ENCODE results near the gene CYP1B1. TPM values are rescaled to one million over a fixed set of nuclear protein-coding genes. Genes with fewer than 3 reads are reported as not detected.

CYP1B1 gene
- total and polyA plus RNA-seq, 4 donors: 9.8 to 47.7 (median 31.3) TPM

DNA sequence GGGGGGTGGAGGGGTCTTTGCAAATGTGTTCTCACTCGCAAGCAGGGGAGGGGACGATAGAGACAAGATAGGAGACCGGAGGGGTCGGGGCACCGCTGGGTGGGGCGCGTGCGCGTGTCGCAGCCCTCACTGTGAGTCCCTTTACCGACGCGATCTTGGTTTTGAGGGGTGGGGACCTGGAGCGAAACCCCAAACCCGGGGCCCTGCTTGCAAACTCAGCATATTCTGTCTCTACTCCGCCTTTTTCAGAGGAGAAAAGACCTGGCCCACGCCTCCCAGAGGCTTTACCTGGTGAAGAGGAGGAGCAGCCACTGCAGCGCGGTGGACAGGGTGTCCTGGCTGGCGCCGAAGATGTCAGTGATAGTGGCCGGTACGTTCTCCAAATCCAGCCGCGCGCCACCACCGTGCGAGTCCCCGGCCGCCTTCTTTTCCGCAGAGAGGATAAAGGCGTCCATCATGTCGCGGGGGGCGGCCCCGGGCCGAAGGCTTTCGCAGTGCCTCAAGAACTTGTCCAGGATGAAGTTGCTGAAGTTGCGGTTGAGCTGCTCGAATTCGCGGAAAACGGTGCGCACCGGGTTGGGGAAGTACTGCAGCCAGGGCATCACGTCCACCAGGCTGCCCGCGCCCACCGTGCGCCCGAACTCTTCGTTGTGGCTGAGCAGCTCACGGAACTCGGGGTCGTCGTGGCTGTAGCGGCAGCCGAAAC is 1.7 kb downstream of the CYP1B1 start:
- 4 to 13% methylated on average over 58 of the region's 58 CpGs for WGBS, 2 donors
- peaks cover 0 to 37% (median 17%) of the 10 kb centered on the region in 5 donors for H3K4me1 ChIP-seq (ENCODE audit: control insufficient read depth in 5 of 5, insufficient read depth in 5 of 5, low read length in 5 of 5)
- TF ChIP-seq CTCF (IDR thresholded peaks at IDR 0.05; ENCODE audit: control extremely low read depth, extremely low read depth): no peak
- no peaks in the 10 kb centered on the region for H3K36me3 ChIP-seq (ENCODE audit: control insufficient read depth in 4 of 4, insufficient read depth in 4 of 4, low read length in 4 of 4)
- H3K4me3 ChIP-seq: peak overlapping the region; percentile 66
- H3K27me3 ChIP-seq (ENCODE audit: control insufficient read depth in 3 of 3, insufficient read depth in 3 of 3, low read length in 2 of 3): peaks cover 0 to 50% (median 46%) of the 10 kb centered on the region in 3 donors
- ATAC-seq (ENCODE audit: insufficient read depth, low FRiP score) (no peak), DNase-seq (peak in 2 of 3 donors; percentile 3 to 22)
- no peak overlapping the region for H3K9ac ChIP-seq (ENCODE audit: insufficient read depth in 1 of 2, low read length in 2 of 2)
- H3K9me3 ChIP-seq (ENCODE audit: control insufficient read depth in 4 of 4, insufficient read depth in 3 of 4, low read length in 3 of 4): peaks cover 0 to 8% (median 0%) of the 10 kb centered on the region in 4 donors
- peak overlapping the region in 1 of 2 donors; percentile 93 for H3K27ac ChIP-seq (ENCODE audit: low read depth in 1 of 2, low read length in 1 of 2)

DNA sequence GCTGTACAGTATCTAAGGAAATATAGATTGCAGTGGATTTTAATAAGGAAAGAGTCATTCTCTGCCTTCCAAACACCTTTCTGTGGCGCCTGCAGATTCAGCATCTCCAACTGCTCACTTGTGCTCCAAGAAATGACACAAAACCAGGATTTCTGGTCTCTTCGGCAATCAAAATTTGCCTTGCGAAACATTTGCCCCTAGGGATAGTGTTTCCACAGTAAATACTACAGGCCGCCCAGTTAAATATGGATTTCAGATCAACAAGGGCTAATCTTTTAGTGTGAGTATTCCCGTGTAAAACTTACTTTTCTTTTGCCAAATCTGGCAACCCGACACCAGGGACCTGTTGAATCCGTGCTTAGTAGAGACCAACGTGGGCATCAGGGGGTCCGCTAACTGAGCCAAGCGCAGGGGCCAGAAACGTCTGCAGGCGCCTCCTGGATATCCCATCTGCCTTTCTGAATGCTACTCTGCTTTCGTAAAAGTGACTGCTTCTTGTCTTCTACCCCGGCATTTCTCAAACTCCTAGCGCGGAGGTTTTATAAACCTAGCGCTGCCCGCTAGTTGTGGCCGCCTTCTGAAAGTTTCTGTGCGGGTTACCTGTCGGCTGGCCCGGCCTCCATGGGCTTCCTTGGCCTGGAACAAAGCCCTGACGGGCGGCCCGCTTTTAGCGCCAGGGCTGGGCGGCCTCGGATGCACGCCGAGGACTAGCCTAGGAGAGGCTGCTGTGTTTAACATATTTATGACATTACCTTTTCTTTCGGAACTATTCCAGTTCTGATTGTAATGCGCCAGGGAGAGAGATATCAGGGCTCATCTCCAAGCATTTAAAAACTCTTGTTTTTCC is 2.5 kb downstream of the CYP1B1 start:
- peaks cover 0 to 50% (median 40%) of the 10 kb centered on the region in 3 donors for H3K27me3 ChIP-seq (ENCODE audit: control insufficient read depth in 3 of 3, insufficient read depth in 3 of 3, low read length in 2 of 3)
- peak overlapping the region; percentile 66 for H3K4me3 ChIP-seq
- peaks cover 0 to 8% (median 0%) of the 10 kb centered on the region in 4 donors for H3K9me3 ChIP-seq (ENCODE audit: control insufficient read depth in 4 of 4, insufficient read depth in 3 of 4, low read length in 3 of 4)
- ATAC-seq (ENCODE audit: insufficient read depth, low FRiP score) (no peak), DNase-seq (peak in 2 of 3 donors; percentile 14 to 23)
- H3K36me3 ChIP-seq (ENCODE audit: control insufficient read depth in 4 of 4, insufficient read depth in 4 of 4, low read length in 4 of 4): no peaks in the 10 kb centered on the region
- WGBS, 2 donors: 22 to 37% methylated on average over 32 of the region's 32 CpGs
- peaks cover 0 to 37% (median 17%) of the 10 kb centered on the region in 5 donors for H3K4me1 ChIP-seq (ENCODE audit: control insufficient read depth in 5 of 5, insufficient read depth in 5 of 5, low read length in 5 of 5)
- H3K9ac ChIP-seq (ENCODE audit: insufficient read depth in 1 of 2, low read length in 2 of 2): no peak overlapping the region
- TF ChIP-seq CTCF (IDR thresholded peaks at IDR 0.05; ENCODE audit: control extremely low read depth, extremely low read depth): no peak
- peak overlapping the region in 1 of 2 donors; percentile 93 for H3K27ac ChIP-seq (ENCODE audit: low read depth in 1 of 2, low read length in 1 of 2)

- Histone ChIP-seq H3K4me3 (no peak overlapping the region), H3K9me3 (ENCODE audit: control insufficient read depth in 4 of 4, insufficient read depth in 3 of 4, low read length in 3 of 4) (peaks cover 0 to 8% (median 0%) of the 10 kb centered on the region in 4 donors), H3K27ac (ENCODE audit: low read depth in 1 of 2, low read length in 1 of 2) (no peak overlapping the region), H3K4me1 (ENCODE audit: control insufficient read depth in 5 of 5, insufficient read depth in 5 of 5, low read length in 5 of 5) (peaks cover 0 to 18% (median 17%) of the 10 kb centered on the region in 5 donors), H3K27me3 (ENCODE audit: control insufficient read depth in 3 of 3, insufficient read depth in 3 of 3, low read length in 2 of 3) (peaks cover 0 to 34% (median 27%) of the 10 kb centered on the region in 3 donors), H3K9ac (ENCODE audit: insufficient read depth in 1 of 2, low read length in 2 of 2) (no peak overlapping the region), H3K36me3 (ENCODE audit: control insufficient read depth in 4 of 4, insufficient read depth in 4 of 4, low read length in 4 of 4) (peaks cover 0 to 2% (median 0%) of the 10 kb centered on the region in 4 donors)
- ATAC-seq (ENCODE audit: insufficient read depth, low FRiP score) (no peak), DNase-seq (no peak)
- no peak for TF ChIP-seq CTCF (IDR thresholded peaks at IDR 0.05; ENCODE audit: control extremely low read depth, extremely low read depth)
- 61 to 79% methylated on average over 3 of the region's 3 CpGs for WGBS, 2 donors
Observed at GRCh38 chr2:38070438-38070837, 5.5 kb downstream of the CYP1B1 start.
